ENCODE results near the gene ECHDC3.
"Not testable (repeated sequence)": the region's sequence is repeated elsewhere in the genome, so short reads cannot be mapped to it uniquely, and the experiment has no call there.

Gene ECHDC3

GRCh38 chr10:11716686-11717085 is 25.5 kb upstream of the ECHDC3 start:
- DNase-seq (ENCODE audit: low spot score): no peak

- DNase-seq (ENCODE audit: low spot score): no peak
These were observed 22.5 kb upstream of the ECHDC3 start for GRCh38 chr10:11719496-11720259.

- DNase-seq (ENCODE audit: low spot score): no peak
These were observed 21.9 kb upstream of the ECHDC3 start for GRCh38 chr10:11720260-11720741.

- DNase-seq (ENCODE audit: low spot score): no peak
These were observed 20.4 kb upstream of the ECHDC3 start for GRCh38 chr10:11721806-11722205.

GRCh38 chr10:11723359-11723758 is 18.8 kb upstream of the ECHDC3 start:
- DNase-seq (ENCODE audit: low spot score): no peak

GRCh38 chr10:11724938-11725776 is 17.0 kb upstream of the ECHDC3 start:
- DNase-seq (ENCODE audit: low spot score): peak; percentile 79

GRCh38 chr10:11725912-11726311 is 16.3 kb upstream of the ECHDC3 start:
- no peak for DNase-seq (ENCODE audit: low spot score)

GRCh38 chr10:11727563-11727962 is 14.6 kb upstream of the ECHDC3 start:
- no peak for DNase-seq (ENCODE audit: low spot score)

GRCh38 chr10:11728353-11728752 is 13.8 kb upstream of the ECHDC3 start:
- no peak for DNase-seq (ENCODE audit: low spot score)

GRCh38 chr10:11729790-11730315 is 12.3 kb upstream of the ECHDC3 start:
- DNase-seq (ENCODE audit: low spot score): no peak

GRCh38 chr10:11730779-11731178 is 11.4 kb upstream of the ECHDC3 start:
- no peak for DNase-seq (ENCODE audit: low spot score)

GRCh38 chr10:11736767-11737166 is 5.4 kb upstream of the ECHDC3 start:
- DNase-seq (ENCODE audit: low spot score): not testable (repeated sequence)

- not testable (repeated sequence) for DNase-seq (ENCODE audit: low spot score)
These were observed 4.7 kb upstream of the ECHDC3 start for GRCh38 chr10:11737258-11738032.

GRCh38 chr10:11740907-11741306 is 1.3 kb upstream of the ECHDC3 start:
- DNase-seq (ENCODE audit: low spot score): no peak

GRCh38 chr10:11741608-11742007 is 574 bp upstream of the ECHDC3 start:
- no peak for DNase-seq (ENCODE audit: low spot score)

- no peak for DNase-seq (ENCODE audit: low spot score)
These were observed 657 bp downstream of the ECHDC3 start for GRCh38 chr10:11742779-11743298.

GRCh38 chr10:11743461-11744338 is 1.5 kb downstream of the ECHDC3 start:
- no peak for DNase-seq (ENCODE audit: low spot score)

GRCh38 chr10:11745045-11745444 is 2.9 kb downstream of the ECHDC3 start:
- no peak for DNase-seq (ENCODE audit: low spot score)

GRCh38 chr10:11746883-11747539 is 4.8 kb downstream of the ECHDC3 start:
- no peak for DNase-seq (ENCODE audit: low spot score)

- DNase-seq (ENCODE audit: low spot score): no peak
These were observed 6.7 kb downstream of the ECHDC3 start for GRCh38 chr10:11748866-11749265.
